ENCODE data around the gene TRMT2A.

TRMT2A gene

DNA sequence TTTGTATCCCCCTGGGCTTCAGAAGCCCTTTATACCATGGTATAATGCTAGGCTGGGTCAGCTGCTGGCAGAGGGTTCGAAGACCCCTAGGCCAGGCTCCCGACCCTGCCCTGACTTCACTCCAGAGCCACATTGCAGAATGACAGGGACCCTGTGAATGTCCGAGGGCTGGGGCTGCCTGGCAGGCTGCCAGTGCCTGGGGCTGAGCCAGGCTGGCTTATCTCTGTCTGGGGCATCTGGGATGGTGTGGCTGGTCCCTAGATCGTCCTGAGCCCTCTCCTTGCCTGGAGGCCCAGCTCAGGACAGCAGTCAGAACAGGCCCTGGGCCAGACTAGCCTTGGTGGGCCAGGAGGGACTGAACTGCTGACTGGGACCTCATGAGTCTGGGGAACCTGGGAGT, 18.2 kb upstream of the TRMT2A start:
- Histone ChIP-seq H3K9me3 (ENCODE audit: control insufficient read depth, insufficient read depth, low read depth, low read length) (no peaks in the 10 kb centered on the region), H3K4me3 (ENCODE audit: low read depth, low read length) (no peak overlapping the region), H3K4me1 (ENCODE audit: control insufficient read depth, insufficient read depth, low read length) (peaks cover 5% of the 10 kb centered on the region), H3K36me3 (ENCODE audit: control insufficient read depth in 2 of 2, insufficient read depth in 1 of 2, low read length in 2 of 2) (peaks cover 0 to 34% of the 10 kb centered on the region in 2 experiments; a peak in 1 of 3 replicates), H3K27ac (ENCODE audit: extremely low read depth, low read depth, low read length) (peak overlapping the region; percentile 16; the same call in 1 of the 2 replicates)
- peak; percentile 91 for TF ChIP-seq ZBTB48 (tag by site-specific recombination; IDR thresholded peaks at IDR 0.05)
- TF ChIP-seq ZNF626 (tag by site-specific recombination; IDR thresholded peaks at IDR 0.05): no peak
- ChIA-PET POLR2A (interaction anchor here (0.9 kb wide), 1 partner anchor 13 kb away, joined by 3 read pairs; no protein-coding TSS in a partner anchor), CTCF (interaction anchor here (0.7 to 0.8 kb wide), 3 partner anchors 112 to 162 kb away, joined by 3 to 4 read pairs (median 4); no protein-coding TSS in a partner anchor)

DNA sequence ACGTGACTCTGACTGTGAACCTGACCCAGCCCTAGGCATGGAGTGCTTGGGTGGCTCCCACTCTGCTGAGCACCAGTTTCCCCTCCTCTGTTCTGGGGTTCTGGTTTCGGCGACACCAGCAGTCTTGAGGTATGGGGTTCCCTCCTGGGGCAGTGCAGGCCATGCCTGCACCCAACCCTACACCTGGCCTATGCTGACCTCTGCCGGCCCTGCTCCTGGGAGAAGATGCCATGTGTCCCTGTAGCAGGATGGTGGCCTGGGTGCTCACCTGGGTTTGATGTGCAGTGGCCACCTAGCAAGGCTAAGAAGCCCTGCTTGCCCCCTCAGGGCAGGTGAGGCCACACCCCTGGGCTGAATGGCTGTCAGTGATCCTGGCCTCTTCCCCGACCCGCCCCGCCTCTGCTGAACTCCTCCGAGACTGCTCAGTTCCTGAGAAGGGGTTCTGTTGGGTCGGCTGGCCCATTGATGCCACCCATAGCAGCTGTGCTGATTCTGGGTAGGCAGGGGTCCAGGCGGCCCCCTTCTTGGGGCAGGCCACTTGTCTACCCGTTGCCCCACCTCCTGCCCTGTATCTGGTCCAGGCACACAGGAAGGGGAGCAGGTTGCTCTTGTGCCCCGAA, 17.0 kb upstream of the TRMT2A start:
- Histone ChIP-seq H3K27ac (ENCODE audit: extremely low read depth, low read depth, low read length) (no peak overlapping the region), H3K36me3 (ENCODE audit: control insufficient read depth in 2 of 2, insufficient read depth in 1 of 2, low read length in 2 of 2) (peaks cover 0 to 22% of the 10 kb centered on the region in 2 experiments; a peak in 1 of 3 replicates), H3K9me3 (ENCODE audit: control insufficient read depth, insufficient read depth, low read depth, low read length) (no peaks in the 10 kb centered on the region), H3K4me3 (ENCODE audit: low read depth, low read length) (no peak overlapping the region), H3K4me1 (ENCODE audit: control insufficient read depth, insufficient read depth, low read length) (peaks cover 5% of the 10 kb centered on the region)
- ChIA-PET CTCF (no interaction called here), POLR2A (no interaction called here)
- TF ChIP-seq, protein P1, sequence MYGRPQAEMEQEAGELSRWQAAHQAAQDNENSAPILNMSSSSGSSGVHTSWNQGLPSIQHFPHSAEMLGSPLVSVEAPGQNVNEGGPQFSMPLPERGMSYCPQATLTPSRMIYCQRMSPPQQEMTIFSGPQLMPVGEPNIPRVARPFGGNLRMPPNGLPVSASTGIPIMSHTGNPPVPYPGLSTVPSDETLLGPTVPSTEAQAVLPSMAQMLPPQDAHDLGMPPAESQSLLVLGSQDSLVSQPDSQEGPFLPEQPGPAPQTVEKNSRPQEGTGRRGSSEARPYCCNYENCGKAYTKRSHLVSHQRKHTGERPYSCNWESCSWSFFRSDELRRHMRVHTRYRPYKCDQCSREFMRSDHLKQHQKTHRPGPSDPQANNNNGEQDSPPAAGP (tag by site-specific recombination; IDR thresholded peaks at IDR 0.05): no peak
- no peak for TF ChIP-seq ZNF138 (tag by site-specific recombination; IDR thresholded peaks at IDR 0.05; ENCODE audit: borderline replicate concordance)
- TF ChIP-seq, protein P2, sequence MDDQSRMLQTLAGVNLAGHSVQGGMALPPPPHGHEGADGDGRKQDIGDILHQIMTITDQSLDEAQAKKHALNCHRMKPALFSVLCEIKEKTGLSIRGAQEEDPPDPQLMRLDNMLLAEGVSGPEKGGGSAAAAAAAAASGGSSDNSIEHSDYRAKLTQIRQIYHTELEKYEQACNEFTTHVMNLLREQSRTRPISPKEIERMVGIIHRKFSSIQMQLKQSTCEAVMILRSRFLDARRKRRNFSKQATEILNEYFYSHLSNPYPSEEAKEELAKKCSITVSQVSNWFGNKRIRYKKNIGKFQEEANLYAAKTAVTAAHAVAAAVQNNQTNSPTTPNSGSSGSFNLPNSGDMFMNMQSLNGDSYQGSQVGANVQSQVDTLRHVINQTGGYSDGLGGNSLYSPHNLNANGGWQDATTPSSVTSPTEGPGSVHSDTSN (CRISPR knock-in tag; IDR thresholded peaks at IDR 0.05): no peak
- TF ChIP-seq ZNF561 (tag by site-specific recombination; IDR thresholded peaks at IDR 0.05; ENCODE audit: borderline replicate concordance): no peak
- TF ChIP-seq ZNF10 (tag by site-specific recombination; IDR thresholded peaks at IDR 0.05): no peak
- no peak for TF ChIP-seq ZNF140 (tag by site-specific recombination; IDR thresholded peaks at IDR 0.05)
- no peak for TF ChIP-seq GLI4 (tag by site-specific recombination; IDR thresholded peaks at IDR 0.05)
- TF ChIP-seq ZNF791 (tag by site-specific recombination; IDR thresholded peaks at IDR 0.05): no peak
- TF ChIP-seq EGR2 (tag by site-specific recombination; IDR thresholded peaks at IDR 0.05; ENCODE audit: low read depth): no peak
- no peak for TF ChIP-seq ZNF214 (tag by site-specific recombination; IDR thresholded peaks at IDR 0.05; ENCODE audit: borderline replicate concordance)
- TF ChIP-seq ZNF266 (tag by site-specific recombination; IDR thresholded peaks at IDR 0.05; ENCODE audit: low read depth): no peak
- TF ChIP-seq SETDB1 (IDR thresholded peaks at IDR 0.05; ENCODE audit: insufficient read length, low read length): no peak
- TF ChIP-seq ZIC2 (tag by site-specific recombination; IDR thresholded peaks at IDR 0.05): no peak
- TF ChIP-seq ZBTB1 (tag by site-specific recombination; IDR thresholded peaks at IDR 0.05): no peak
- no peak for TF ChIP-seq GLI2 (tag by site-specific recombination; IDR thresholded peaks at IDR 0.05; ENCODE audit: borderline replicate concordance, low read depth)
- no peak for TF ChIP-seq ZNF571 (tag by site-specific recombination; IDR thresholded peaks at IDR 0.05)

DNA sequence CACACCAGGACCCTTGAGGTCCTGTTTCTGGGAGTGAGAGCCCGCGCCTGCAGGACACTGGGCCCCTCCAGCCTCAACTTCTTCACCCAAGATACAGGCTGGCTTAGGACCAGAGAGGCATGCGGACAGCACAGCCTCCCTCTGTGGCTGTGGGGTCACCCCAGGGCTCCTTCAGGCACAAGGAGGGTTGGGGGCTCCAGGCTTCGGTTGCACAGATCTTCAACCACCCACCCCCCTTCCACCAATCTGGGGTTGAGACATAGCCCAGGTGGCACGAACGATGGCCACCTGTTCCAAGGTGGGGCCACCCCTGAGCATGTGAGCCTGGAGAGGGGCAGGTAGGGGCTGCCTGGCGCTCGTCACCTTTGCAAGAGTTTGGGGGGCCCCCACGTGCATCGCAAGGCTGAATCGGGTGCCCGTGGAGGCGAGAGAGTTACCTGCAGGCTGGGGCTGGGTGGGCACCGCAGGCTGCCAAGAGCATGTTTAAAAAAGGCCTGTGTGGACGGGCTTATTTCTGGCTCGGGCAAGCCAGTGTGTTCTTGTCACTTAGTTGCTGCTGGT, 15.7 kb upstream of the TRMT2A start:
- Histone ChIP-seq H3K36me3 (ENCODE audit: control insufficient read depth in 2 of 2, insufficient read depth in 1 of 2, low read length in 2 of 2) (peaks cover 0 to 26% of the 10 kb centered on the region in 2 experiments; a peak in 1 of 3 replicates), H3K27ac (ENCODE audit: extremely low read depth, low read depth, low read length) (peak overlapping the region; percentile 48; the same call in 1 of the 2 replicates), H3K4me1 (ENCODE audit: control insufficient read depth, insufficient read depth, low read length) (peaks cover 5% of the 10 kb centered on the region), H3K4me3 (ENCODE audit: low read depth, low read length) (peak overlapping the region; percentile 69), H3K9me3 (ENCODE audit: control insufficient read depth, insufficient read depth, low read depth, low read length) (no peaks in the 10 kb centered on the region)
- TF ChIP-seq ZNF335 (tag by site-specific recombination; conservative IDR thresholded peaks at IDR 0.05): peak; percentile 24; the same call in 1 of the 2 replicates
- TF ChIP-seq, protein P3, sequence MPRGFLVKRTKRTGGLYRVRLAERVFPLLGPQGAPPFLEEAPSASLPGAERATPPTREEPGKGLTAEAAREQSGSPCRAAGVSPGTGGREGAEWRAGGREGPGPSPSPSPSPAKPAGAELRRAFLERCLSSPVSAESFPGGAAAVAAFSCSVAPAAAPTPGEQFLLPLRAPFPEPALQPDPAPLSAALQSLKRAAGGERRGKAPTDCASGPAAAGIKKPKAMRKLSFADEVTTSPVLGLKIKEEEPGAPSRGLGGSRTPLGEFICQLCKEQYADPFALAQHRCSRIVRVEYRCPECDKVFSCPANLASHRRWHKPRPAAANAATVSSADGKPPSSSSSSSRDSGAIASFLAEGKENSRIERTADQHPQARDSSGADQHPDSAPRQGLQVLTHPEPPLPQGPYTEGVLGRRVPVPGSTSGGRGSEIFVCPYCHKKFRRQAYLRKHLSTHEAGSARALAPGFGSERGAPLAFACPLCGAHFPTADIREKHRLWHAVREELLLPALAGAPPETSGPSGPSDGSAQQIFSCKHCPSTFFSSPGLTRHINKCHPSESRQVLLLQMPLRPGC (tag by site-specific recombination; IDR thresholded peaks at IDR 0.05): no peak
- no peak for TF ChIP-seq ZEB2 (tag by site-specific recombination; IDR thresholded peaks at IDR 0.05)
- TF ChIP-seq, protein P4, sequence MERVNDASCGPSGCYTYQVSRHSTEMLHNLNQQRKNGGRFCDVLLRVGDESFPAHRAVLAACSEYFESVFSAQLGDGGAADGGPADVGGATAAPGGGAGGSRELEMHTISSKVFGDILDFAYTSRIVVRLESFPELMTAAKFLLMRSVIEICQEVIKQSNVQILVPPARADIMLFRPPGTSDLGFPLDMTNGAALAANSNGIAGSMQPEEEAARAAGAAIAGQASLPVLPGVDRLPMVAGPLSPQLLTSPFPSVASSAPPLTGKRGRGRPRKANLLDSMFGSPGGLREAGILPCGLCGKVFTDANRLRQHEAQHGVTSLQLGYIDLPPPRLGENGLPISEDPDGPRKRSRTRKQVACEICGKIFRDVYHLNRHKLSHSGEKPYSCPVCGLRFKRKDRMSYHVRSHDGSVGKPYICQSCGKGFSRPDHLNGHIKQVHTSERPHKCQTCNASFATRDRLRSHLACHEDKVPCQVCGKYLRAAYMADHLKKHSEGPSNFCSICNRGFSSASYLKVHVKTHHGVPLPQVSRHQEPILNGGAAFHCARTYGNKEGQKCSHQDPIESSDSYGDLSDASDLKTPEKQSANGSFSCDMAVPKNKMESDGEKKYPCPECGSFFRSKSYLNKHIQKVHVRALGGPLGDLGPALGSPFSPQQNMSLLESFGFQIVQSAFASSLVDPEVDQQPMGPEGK (tag by site-specific recombination; IDR thresholded peaks at IDR 0.05): 0 out of 2 replicates have a peak, but pooled peaks have one; percentile 5
- TF ChIP-seq OSR2 (tag by site-specific recombination; IDR thresholded peaks at IDR 0.05): no peak
- no peak for TF ChIP-seq ZNF324 (tag by site-specific recombination; IDR thresholded peaks at IDR 0.05)
- no peak for TF ChIP-seq ZNF624 (tag by site-specific recombination; IDR thresholded peaks at IDR 0.05)
- POLR2A ChIA-PET: no interaction called here
- CTCF ChIA-PET: no interaction called here

Measured in HEK293 (cell line).